ENCODE data around the gene CARMIL3.
A peak's percentile ranks its signal among the peaks of the same experiment; 100 is the strongest.
"Not testable (repeated sequence)": the region's sequence is repeated elsewhere in the genome, so short reads cannot be mapped to it uniquely, and the experiment has no call there.

CARMIL3 gene

DNA sequence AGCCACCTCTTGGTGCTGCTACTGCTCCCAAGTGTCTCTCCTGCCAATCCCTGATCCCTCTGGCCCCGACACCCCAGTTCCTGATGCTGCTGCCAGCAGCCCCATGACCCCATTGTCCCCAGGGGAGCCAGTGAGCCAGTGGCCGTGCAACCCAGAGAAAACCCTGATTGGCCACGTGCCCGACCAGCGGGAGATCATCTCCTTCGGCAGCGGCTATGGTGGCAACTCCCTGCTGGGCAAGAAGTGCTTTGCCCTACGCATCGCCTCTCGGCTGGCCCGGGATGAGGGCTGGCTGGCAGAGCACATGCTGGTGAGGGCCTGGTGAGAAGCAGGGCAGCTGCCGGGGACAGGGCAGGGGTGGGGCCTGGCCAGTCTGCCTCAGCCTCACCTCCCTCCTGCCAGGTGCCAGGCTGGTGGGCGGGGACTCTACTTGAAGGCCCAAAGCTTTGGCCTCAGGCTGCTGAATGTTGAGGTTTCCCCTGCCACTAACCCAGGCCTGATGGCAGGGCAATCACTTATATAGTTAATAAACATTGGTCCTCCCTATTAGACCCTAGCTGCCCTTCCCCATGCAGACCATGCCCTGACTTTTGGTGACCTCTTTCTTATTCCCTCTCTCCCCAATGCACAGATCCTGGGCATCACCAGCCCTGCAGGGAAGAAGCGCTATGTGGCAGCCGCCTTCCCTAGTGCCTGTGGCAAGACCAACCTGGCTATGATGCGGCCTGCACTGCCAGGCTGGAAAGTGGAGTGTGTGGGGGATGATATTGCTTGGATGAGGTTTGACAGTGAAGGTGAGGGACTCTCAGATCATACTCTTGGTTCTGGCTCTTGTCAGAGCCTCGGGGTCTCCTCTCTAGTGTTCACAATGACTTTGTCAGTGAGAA, 47.4 kb downstream of the CARMIL3 start:
- DNase-seq = no peak

DNA sequence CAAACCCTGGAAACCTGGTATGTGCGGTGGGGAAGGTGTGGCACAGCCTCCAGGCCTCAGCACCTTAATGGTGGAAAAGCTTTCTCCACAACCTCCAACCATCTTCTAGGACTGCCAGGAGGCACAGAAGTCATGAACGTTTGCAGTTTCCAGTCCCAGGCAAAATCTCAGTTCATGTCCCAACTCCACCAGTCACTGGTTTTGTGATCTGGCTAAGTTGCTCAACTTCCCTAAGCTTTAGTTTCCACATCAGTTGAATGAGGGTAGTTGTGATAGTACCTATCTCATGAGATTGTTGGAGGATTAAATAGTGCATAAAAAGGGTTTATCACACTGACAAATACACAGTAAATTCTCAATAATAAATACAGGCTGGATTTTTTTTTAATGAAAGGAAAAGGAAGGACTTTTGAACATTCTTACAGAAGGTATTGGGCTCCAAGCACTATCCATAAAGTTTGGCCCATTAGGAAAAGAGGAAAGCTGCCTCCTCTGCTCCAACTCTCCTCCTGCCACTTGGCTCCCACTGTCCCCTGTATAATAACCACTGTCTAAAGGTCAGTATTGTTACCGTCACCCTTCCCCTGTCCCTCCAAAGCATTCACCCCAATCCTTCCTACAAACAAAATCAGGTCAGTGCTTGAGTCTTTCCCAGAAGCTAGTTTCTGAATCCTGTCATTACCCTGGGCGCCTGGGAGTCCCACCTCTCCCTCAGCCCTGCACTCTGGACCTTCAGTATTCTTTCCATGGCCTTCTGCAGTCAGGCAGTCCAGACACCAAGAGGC, 48.6 kb downstream of the CARMIL3 start:
- DNase-seq = no peak

DNA sequence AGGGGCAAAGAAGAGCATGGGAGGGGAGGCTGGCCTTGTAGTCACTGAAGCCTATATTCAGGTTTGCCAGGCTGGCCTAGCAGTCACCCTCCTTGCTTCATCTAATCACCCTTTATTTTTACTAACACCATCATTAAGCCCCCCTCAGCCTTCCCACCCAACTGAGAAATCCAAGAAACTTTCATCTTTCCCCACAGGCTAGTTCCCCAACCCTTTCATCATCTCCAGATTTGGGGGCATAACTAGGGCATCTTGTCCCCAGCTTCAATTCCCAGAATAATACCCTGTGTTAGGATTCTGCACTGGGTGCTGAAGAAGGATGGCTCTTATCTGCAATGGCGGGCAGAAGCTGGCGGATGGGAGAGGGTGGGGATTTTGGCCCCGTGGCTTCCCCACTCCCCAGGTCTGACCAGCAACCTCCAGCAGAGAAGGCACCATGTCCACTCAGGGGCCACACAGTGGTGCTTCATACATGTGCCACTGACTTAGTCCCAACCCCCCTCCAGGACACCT, 49.2 kb downstream of the CARMIL3 start:
- no peak for DNase-seq

DNA sequence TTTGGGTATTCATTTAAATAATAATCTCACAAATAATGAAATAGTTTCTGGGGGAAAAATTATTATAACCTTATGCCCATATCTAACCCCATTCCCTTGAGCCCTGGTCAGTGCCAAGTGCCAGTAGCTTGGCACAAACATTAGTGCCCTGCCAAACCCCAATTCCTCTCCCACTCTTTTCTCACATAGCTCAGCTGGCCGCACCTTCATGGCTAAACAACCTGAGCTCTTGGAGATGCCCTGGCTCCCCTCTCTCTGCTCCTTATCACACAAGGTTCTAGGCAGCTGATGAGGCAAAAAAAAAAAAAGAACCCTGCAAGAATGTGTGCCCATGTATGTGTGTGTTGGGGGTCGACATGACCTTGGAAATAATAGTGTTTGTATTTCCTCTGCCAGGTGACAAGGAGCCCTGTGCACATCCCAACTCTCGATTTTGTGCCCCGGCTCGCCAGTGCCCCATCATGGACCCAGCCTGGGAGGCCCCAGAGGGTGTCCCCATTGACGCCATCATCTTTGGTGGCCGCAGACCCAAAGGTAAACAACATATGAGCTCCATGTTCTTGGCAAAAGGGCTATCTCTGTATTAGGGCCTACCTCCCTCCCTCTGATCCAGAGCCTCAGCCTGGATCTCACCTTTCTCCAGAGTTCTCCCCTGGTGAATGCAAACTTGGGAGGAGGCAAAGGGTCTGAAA, 50.7 kb downstream of the CARMIL3 start:
- no peak for DNase-seq

DNA sequence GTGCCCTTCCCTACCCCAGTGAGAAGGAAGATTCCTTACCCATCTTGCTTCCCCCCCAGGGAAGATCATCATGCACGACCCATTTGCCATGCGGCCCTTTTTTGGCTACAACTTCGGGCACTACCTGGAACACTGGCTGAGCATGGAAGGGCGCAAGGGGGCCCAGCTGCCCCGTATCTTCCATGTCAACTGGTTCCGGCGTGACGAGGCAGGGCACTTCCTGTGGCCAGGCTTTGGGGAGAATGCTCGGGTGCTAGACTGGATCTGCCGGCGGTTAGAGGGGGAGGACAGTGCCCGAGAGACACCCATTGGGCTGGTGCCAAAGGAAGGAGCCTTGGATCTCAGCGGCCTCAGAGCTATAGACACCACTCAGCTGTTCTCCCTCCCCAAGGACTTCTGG, 51.6 kb downstream of the CARMIL3 start:
- DNase-seq = no peak

DNA sequence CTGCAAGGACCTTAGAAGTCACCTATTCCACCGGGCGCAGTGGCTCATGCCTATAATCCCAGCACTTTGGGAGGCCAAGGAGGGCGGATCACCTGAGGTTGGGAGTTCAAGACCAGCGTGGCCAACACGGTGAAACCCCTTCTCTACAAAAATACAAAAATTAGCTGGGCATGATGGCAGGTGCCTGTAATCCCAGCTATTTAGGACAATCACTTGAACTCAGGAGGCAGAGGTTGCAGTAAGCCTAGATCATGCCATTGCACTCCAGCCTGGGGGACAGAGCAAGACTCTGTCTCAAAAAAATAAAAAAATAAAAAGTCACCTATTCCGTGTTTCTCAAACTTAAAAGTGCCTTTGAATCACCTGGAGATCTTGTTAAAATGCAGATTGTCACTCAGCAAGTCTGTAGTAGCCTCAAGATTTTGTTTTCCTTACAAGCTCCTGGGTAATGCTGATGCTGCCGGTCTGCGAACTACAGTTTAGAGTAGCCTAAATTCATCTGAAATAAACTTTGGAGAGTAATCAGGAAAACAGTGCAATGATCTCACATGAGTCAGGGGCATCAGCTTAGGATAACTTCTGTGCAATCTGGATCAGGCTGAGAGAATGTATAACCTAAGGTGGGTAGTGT, 53.9 kb downstream of the CARMIL3 start:
- not testable (repeated sequence) for DNase-seq

DNA sequence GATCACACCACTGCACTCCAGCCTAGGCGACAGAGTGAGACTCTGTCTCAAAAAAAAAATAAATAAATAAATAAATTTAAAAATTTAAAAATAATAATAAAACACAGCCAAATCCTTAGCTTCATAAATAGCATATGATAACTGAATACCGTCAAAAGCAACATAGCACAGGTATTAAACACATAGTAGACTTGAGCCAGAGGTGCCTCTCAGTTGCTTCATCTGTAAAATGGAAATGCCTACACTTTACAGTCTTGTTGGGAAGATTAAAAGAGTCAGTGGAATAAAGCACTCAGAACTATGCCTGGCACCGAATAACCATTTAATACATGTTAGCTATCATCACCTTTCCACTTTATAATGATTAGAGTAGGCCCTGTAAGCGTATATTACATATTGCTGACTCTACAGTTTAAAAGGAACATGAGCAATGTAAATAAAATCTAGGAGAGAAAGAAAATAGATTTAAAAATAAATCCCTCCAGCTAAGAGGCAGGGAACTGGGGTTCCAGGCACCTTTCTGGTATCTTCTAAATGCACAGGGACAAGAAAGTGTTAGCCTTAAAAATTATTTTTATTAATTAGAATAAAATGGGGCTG, 55.0 kb downstream of the CARMIL3 start:
- no peak for DNase-seq

DNA sequence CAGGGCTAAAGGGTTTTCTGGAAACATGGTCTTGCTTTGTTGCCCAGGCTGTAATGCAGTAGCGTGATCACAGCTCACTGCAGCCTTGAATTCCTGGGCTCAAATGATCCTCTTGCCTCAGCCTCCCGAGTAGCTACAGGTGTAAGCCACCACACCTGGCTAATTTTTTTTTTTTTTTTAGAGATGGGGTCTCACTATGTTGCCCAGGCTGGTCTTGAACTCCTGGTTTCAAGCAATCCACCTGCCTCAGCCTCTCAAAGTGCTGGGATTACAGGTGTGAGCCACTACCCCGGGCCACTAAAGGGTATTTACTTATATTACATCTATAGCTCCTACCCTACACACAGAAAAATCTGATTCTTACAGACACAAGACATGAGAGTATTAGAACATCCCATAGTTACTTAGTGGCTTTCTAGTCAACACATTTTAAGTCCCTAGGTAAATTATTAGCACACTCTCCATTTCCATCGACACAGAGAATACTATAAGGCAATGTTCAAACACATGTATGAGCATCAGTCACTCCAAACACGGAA, 56.6 kb downstream of the CARMIL3 start:
- DNase-seq = no peak

DNA sequence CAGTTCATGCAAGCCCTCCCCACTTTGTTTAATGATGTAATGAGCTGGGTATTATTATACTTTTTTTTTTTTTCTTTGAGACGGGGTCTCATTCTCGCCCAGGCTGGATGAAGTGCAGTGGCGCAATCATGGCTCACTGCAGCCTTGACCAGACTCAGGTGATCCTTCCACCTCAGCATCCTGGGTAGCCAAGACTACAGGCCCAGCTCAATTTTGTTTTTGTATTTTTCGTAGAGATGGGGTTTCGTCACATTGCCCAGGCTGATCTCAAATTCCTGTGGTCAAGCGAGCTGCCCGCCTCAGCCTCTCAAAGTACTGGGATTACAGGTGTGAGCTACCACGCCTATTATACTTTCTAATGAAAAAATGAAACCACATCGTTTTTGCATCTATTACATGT, 58.3 kb downstream of the CARMIL3 start:
- no peak for DNase-seq

DNA sequence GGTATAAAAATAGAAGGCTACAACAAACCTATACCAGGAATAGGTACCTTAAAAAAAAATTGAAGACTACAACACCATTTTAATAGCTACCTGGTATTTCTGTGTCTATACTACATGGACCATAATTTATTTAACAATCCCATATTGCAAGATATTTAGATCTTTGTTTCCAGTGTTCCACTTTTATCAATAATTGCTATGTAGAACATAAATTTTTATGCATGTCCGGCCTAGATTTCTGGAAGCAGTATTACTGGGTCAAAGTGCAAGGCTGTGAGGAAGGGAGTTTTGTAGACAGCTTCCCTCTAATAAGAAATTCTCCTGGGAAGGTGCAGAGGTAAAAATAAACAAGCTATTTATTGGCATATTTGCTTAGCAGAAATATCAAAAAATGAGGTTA, 58.7 kb downstream of the CARMIL3 start:
- no peak for DNase-seq

DNA sequence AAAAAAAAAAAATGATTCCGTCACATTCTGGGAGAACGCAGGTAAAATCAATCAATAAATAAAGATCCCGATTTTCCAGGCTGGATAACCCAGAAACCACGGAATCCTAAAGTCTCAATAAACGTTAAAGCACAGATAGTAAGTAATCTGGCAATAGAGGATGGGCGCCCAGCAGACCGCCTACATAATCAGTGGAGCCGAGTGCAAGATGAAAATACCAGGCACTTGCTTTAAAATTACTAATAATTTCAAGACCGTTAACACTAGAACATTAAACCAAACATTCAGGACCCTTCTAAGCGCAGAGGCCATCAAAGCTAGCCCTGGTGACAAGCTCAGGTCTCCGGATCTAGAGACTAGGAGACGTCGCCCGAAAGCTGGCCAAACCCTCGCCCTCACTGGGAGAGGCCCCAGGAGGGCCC, 61.6 kb downstream of the CARMIL3 start:
- DNase-seq = no peak

DNA sequence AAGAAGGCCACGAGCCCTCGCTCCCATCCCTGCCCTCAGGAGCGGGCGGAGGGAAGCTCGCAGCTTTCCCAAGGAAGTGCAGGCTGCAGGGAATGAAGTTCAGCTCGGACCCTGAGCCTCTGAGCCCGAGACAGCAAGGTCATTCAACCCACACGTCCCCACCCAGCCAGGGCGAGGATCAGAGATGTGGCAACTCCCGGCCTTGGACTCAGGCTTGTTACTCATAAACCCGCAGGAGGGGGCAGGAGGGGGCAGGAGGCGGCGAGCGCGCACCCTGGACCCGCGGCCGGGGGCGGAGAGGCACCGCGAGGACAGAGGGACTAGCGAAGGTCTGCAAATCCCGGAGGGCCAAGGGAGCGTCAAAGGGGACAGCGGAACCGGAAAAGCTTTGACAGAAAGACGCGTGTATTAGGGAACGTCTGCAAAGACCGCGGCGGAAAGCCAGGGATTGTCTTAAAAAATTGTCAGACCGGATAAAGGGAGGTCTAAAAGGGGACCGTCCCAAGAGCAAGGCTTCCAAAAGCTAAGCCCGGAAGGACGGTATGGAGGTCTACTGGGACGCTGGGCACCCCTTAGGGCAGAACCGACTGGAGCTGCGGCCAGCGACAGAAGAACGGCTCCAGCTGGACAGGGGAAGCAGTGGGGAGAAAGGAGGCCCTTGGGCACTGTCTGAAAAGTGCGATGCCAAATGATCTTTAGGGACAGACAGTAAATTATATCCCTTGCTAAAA, 62.2 kb downstream of the CARMIL3 start:
- DNase-seq = peak; percentile 83

DNA sequence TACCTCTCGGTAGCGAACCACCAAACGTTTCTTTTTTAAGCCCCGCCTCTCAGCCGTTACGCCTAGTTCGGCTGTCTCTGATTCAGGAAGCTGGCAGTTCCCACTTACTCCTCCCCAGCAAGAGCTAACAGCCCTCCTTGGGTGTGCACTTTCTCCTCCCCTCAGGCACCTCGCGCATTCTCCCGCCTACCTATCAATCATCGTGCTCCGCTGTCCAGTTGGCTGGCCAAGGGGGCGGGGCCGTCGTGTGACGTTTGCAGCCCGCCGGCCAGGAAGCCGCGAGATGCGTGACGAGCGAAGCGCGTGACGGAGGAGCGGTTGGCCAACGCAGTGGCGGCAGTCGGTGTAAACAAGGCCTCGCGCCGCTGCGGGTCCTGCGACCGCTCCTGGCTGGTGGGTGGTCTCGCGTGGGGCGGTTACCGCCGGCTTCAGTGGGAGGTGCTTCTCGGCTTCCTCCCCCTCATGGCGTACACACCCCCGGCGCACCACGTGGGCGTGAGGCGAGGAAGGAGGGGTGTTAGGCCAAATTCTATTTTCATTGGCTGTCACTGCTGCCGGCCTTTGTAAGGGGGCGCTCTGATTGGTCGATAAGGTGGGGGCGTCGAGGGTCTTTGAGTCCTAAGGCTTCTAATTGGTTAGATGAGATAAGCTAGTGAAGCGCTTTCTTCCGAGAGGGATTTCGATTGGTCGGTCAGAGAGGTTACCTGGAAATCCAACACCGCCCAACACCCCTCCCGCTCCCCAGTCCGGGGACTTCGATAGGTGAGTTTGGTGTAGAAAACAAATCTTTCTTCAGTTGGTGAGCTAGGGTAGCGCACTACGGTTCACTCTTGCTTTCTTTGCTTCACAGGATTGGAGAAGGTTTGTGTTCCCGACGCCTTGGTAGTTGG, 63.0 kb downstream of the CARMIL3 start, which contains the start of the genes DCAF11 and NRL:
DCAF11 (plus strand) TSS at position 246 of the 890 bp plus-strand sequence. CDS start 818 bp downstream, outside the sequence.
NRL (minus strand) TSS at position 418 of the 890 bp plus-strand sequence. CDS start 32,101 bp downstream, outside the sequence.
- peak; percentile 98 for DNase-seq

DNA sequence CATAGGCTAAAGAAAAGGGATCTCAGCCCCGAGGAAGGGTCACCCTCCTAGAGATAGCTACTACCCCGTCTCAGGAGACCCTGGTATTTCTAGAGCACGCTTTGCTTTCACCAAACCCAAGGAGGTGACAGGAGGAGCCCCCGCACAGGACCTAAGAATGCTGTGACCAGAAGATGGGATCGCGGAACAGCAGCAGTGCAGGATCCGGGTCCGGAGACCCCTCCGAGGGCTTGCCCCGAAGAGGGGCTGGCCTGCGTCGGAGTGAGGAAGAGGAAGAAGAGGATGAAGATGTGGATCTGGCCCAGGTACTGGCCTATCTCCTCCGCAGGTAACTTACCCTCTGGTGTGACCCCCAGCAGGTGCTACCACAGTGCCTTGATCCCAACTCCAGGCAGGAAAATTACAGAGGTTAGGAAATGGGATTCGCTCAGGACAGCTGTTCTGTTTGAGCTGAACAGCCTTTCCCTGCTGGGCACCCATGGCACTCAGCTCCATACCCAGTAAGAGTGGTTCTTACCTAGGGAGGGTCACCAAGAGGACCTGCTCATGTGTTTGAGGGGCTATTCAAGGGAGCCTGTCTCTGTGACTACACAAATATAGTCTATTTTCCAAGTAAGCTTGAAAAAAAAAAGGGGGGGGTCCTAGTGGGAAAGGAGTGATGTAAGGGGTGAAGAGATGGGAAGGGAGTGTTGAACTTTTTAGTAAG, 63.8 kb downstream of the CARMIL3 start:
- DNase-seq = no peak

DNA sequence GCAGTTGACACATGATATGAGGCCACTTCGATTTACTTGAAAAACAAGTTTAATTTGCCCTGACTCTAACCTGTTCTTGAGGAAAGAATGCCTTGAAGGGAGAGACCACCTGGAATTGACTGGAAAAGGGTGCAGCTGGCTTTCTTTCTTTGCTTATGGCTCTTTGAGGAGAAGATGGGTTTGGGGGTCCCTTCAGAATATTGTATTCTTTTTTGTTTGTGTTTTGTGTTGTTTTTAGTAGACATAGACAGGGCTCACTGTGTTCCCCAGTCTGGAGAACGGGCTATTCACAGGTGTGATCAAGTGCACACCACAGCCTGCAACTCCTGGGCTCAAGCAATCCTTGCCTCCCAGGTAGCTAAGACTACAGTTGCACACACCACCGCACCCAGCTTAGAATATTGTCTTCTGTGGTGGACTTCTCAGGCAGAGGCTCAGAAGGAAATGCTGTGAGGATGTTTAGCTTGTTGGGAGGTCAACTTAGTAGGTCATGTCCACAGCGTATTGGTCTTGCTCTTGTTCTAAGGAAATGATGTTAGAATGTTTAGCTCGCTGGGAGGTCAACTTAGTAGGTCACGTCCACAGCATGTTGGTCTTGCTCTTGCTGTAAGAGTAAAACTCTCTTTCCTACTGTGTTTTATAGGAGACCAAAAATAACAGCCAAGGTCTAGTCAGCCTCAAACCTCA, 64.5 kb downstream of the CARMIL3 start:
- DNase-seq = no peak

DNA sequence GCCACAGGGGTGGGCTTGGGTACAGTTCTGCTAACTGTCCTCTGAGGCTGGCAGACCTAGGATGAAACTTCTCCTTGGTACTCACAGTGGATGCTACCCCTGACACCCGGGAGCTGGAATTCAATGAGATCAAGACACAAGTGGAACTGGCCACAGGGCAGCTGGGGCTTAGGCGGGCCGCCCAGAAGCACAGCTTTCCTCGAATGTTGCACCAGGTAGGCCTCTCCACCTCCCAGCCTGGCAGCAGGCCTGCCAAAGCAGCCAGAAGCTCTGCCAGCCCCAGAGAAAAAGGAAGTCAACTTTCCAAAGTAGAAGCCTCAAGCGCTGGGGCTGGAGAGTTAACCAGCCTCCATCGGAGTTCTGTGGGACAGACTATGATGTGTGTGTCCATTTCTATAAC, 65.4 kb downstream of the CARMIL3 start:
- no peak for DNase-seq
